ENCODE data around the gene CFAP410.

CFAP410 gene

GRCh38 chr21:44376606-44377005 is 37.4 kb upstream of the CFAP410 start:
- H3K9me3 Mint-ChIP-seq = peaks cover 0 to 3% of the 10 kb centered on the region in 2 donors
- no peak overlapping the region for H3K4me3 Mint-ChIP-seq
- DNase-seq = no peak
- no peak overlapping the region for H3K27ac Mint-ChIP-seq
- H3K4me1 Mint-ChIP-seq (ENCODE audit: low read depth in 2 of 2) = peaks cover 26 to 31% of the 10 kb centered on the region in 2 donors
- peaks cover 5% of the 10 kb centered on the region for H3K36me3 Mint-ChIP-seq (ENCODE audit: insufficient read depth)
- peaks cover 5 to 10% of the 10 kb centered on the region in 2 donors for H3K27me3 Mint-ChIP-seq
- no peak for ATAC-seq (replicated peaks)

- peaks cover 5 to 10% of the 10 kb centered on the region in 2 donors for H3K27me3 Mint-ChIP-seq
- ATAC-seq (replicated peaks) = no peak
- H3K4me1 Mint-ChIP-seq (ENCODE audit: low read depth in 2 of 2) = peaks cover 29 to 32% of the 10 kb centered on the region in 2 donors
- no peak for DNase-seq
- no peak overlapping the region for H3K27ac Mint-ChIP-seq
- peaks cover 0 to 4% of the 10 kb centered on the region in 2 donors for H3K9me3 Mint-ChIP-seq
- peaks cover 5% of the 10 kb centered on the region for H3K36me3 Mint-ChIP-seq (ENCODE audit: insufficient read depth)
- peak overlapping the region; percentile 65 to 77 for H3K4me3 Mint-ChIP-seq
Observed at GRCh38 chr21:44375761-44376241, 36.6 kb upstream of the CFAP410 start.

- Mint-ChIP-seq H3K4me1 (ENCODE audit: low read depth in 2 of 2) (peaks cover 29% of the 10 kb centered on the region in 2 donors), H3K36me3 (ENCODE audit: insufficient read depth) (peaks cover 5% of the 10 kb centered on the region), H3K27me3 (peaks cover 5 to 10% of the 10 kb centered on the region in 2 donors), H3K4me3 (peak overlapping the region; percentile 65 to 77), H3K9me3 (peaks cover 0 to 4% of the 10 kb centered on the region in 2 donors), H3K27ac (peak overlapping the region; percentile 29 to 59)
- peak; percentile 97 for ATAC-seq (replicated peaks)
- peak; percentile 39 to 50 (median 43) for DNase-seq
Observed at GRCh38 chr21:44375281-44375651, 36.1 kb upstream of the CFAP410 start.

GRCh38 chr21:44374601-44375280 is 35.6 kb upstream of the CFAP410 start:
- DNase-seq = no peak
- Mint-ChIP-seq H3K36me3 (ENCODE audit: insufficient read depth) (peaks cover 5% of the 10 kb centered on the region), H3K27me3 (peaks cover 5 to 10% of the 10 kb centered on the region in 2 donors), H3K4me1 (ENCODE audit: low read depth in 2 of 2) (peaks cover 29% of the 10 kb centered on the region in 2 donors), H3K9me3 (peaks cover 0 to 4% of the 10 kb centered on the region in 2 donors), H3K4me3 (peak overlapping the region; percentile 65 to 77), H3K27ac (peak overlapping the region; percentile 29 to 59)
- ATAC-seq (replicated peaks) = no peak

GRCh38 chr21:44372616-44373015 is 33.4 kb upstream of the CFAP410 start:
- no peak overlapping the region for H3K27ac Mint-ChIP-seq
- peaks cover 29% of the 10 kb centered on the region in 2 donors for H3K4me1 Mint-ChIP-seq (ENCODE audit: low read depth in 2 of 2)
- H3K4me3 Mint-ChIP-seq = no peak overlapping the region
- peaks cover 5% of the 10 kb centered on the region for H3K36me3 Mint-ChIP-seq (ENCODE audit: insufficient read depth)
- no peak for ATAC-seq (replicated peaks)
- H3K27me3 Mint-ChIP-seq = peaks cover 5 to 10% of the 10 kb centered on the region in 2 donors
- DNase-seq = no peak
- peaks cover 0 to 4% of the 10 kb centered on the region in 2 donors for H3K9me3 Mint-ChIP-seq

GRCh38 chr21:44371596-44371995 is 32.4 kb upstream of the CFAP410 start:
- Mint-ChIP-seq H3K4me3 (no peak overlapping the region), H3K27ac (no peak overlapping the region), H3K9me3 (peaks cover 0 to 4% of the 10 kb centered on the region in 2 donors), H3K36me3 (ENCODE audit: insufficient read depth) (peaks cover 5% of the 10 kb centered on the region), H3K4me1 (ENCODE audit: low read depth in 2 of 2) (peaks cover 24 to 29% of the 10 kb centered on the region in 2 donors), H3K27me3 (no peaks in the 10 kb centered on the region)
- ATAC-seq (replicated peaks) = no peak
- no peak for DNase-seq

GRCh38 chr21:44370786-44371410 is 31.7 kb upstream of the CFAP410 start:
- peaks cover 5% of the 10 kb centered on the region for H3K36me3 Mint-ChIP-seq (ENCODE audit: insufficient read depth)
- peaks cover 0 to 4% of the 10 kb centered on the region in 2 donors for H3K9me3 Mint-ChIP-seq
- no peak for ATAC-seq (replicated peaks)

GRCh38 chr21:44370027-44370735 is 31.0 kb upstream of the CFAP410 start:
- H3K27ac Mint-ChIP-seq = no peak overlapping the region
- H3K36me3 Mint-ChIP-seq (ENCODE audit: insufficient read depth) = peaks cover 4% of the 10 kb centered on the region
- DNase-seq (no peak), ATAC-seq (replicated peaks) (no peak)
- H3K4me1 Mint-ChIP-seq (ENCODE audit: low read depth in 2 of 2) = peaks cover 15 to 20% of the 10 kb centered on the region in 2 donors
- no peak overlapping the region for H3K4me3 Mint-ChIP-seq
- H3K27me3 Mint-ChIP-seq = no peaks in the 10 kb centered on the region
- H3K9me3 Mint-ChIP-seq = peaks cover 0 to 3% of the 10 kb centered on the region in 2 donors

More at GRCh38 chr21:44370786-44371410, 31.7 kb upstream of the CFAP410 start:
- Mint-ChIP-seq H3K4me1 (ENCODE audit: low read depth in 2 of 2) (peaks cover 22 to 27% of the 10 kb centered on the region in 2 donors), H3K4me3 (no peak overlapping the region), H3K27me3 (no peaks in the 10 kb centered on the region), H3K27ac (no peak overlapping the region)
- DNase-seq = no peak

GRCh38 chr21:44368711-44369446 is 29.7 kb upstream of the CFAP410 start:
- H3K27me3 Mint-ChIP-seq = no peaks in the 10 kb centered on the region
- no peaks in the 10 kb centered on the region for H3K36me3 Mint-ChIP-seq (ENCODE audit: insufficient read depth)
- peaks cover 0 to 1% of the 10 kb centered on the region in 2 donors for H3K9me3 Mint-ChIP-seq
- DNase-seq (no peak), ATAC-seq (replicated peaks) (no peak)
- peaks cover 5 to 11% of the 10 kb centered on the region in 2 donors for H3K4me1 Mint-ChIP-seq (ENCODE audit: low read depth in 2 of 2)
- peak overlapping the region in 1 of 2 donors; percentile 34 for H3K4me3 Mint-ChIP-seq
- no peak overlapping the region for H3K27ac Mint-ChIP-seq

GRCh38 chr21:44366586-44367211 is 27.5 kb upstream of the CFAP410 start:
- ATAC-seq (replicated peaks) = no peak
- no peak for DNase-seq
- peaks cover 0 to 10% of the 10 kb centered on the region in 2 donors for H3K27me3 Mint-ChIP-seq
- no peaks in the 10 kb centered on the region for H3K36me3 Mint-ChIP-seq (ENCODE audit: insufficient read depth)
- no peak overlapping the region for H3K27ac Mint-ChIP-seq
- no peak overlapping the region for H3K4me3 Mint-ChIP-seq
- H3K4me1 Mint-ChIP-seq (ENCODE audit: low read depth in 2 of 2) = peaks cover 3 to 6% of the 10 kb centered on the region in 2 donors
- peaks cover 1 to 9% of the 10 kb centered on the region in 2 donors for H3K9me3 Mint-ChIP-seq

- Mint-ChIP-seq H3K36me3 (ENCODE audit: insufficient read depth) (no peaks in the 10 kb centered on the region), H3K9me3 (peaks cover 0 to 9% of the 10 kb centered on the region in 2 donors), H3K4me3 (no peak overlapping the region), H3K4me1 (ENCODE audit: low read depth in 2 of 2) (peaks cover 0 to 3% of the 10 kb centered on the region in 2 donors), H3K27ac (no peak overlapping the region), H3K27me3 (peaks cover 0 to 10% of the 10 kb centered on the region in 2 donors)
- DNase-seq (no peak), ATAC-seq (replicated peaks) (no peak)
Observed at GRCh38 chr21:44365967-44366585, 26.9 kb upstream of the CFAP410 start.

GRCh38 chr21:44365251-44365966 is 26.2 kb upstream of the CFAP410 start:
- peaks cover 0 to 3% of the 10 kb centered on the region in 2 donors for H3K4me1 Mint-ChIP-seq (ENCODE audit: low read depth in 2 of 2)
- ATAC-seq (replicated peaks) (no peak), DNase-seq (no peak)
- H3K27me3 Mint-ChIP-seq = peaks cover 0 to 10% of the 10 kb centered on the region in 2 donors
- no peak overlapping the region for H3K27ac Mint-ChIP-seq
- H3K4me3 Mint-ChIP-seq = no peak overlapping the region
- peaks cover 0 to 9% of the 10 kb centered on the region in 2 donors for H3K9me3 Mint-ChIP-seq
- H3K36me3 Mint-ChIP-seq (ENCODE audit: insufficient read depth) = no peaks in the 10 kb centered on the region

Data from effector memory CD8-positive, alpha-beta T cell (primary cell).